H1 (cell line): ENCODE data around the gene EFCAB6. TPM values are rescaled to one million over a fixed set of nuclear protein-coding genes. Genes with fewer than 3 reads are reported as not detected.

ENCODE experiments used
- CBX5 ChIP-seq: fragments of 300-800, 300-1000 bp; sonication (generic); IDR thresholded peaks from 2 replicates; pipeline ENCODE4 v1.7.1; 2016; ENCODE audit warnings: antibody characterized with exemption, low read length, low read depth
- EZH2 ChIP-seq: fragments of 200-600 bp; sonication (generic); IDR thresholded peaks from 2 replicates; pipeline ENCODE4 v1.7.1; 2012; ENCODE audit warnings: low read depth, mild to moderate bottlenecking, moderate library complexity, low read length, inconsistent platforms; ENCODE audit not compliant: severe bottlenecking
- GTF2F1 ChIP-seq: IDR thresholded peaks from 2 replicates; pipeline ENCODE4 v1.6.1; 2012; ENCODE audit warnings: low read depth, low read length, improper control_type of control experiment, borderline replicate concordance
- NANOG ChIP-seq: IDR thresholded peaks from 2 replicates; pipeline ENCODE4 v1.6.1; 2011; ENCODE audit warnings: low read length, low read depth, mild to moderate bottlenecking, inconsistent platforms; ENCODE audit not compliant: insufficient read depth, poor library complexity, severe bottlenecking
- RXRA ChIP-seq: IDR thresholded peaks from 2 replicates; pipeline ENCODE4 v1.6.1; 2011; ENCODE audit warnings: low read depth, mild to moderate bottlenecking, low read length, moderate library complexity; ENCODE audit not compliant: insufficient read depth
- SIRT6 ChIP-seq: IDR thresholded peaks from one replicate; pipeline ENCODE4 v1.7.1; 2012; ENCODE audit warnings: low read length, inconsistent platforms
- TBP ChIP-seq: IDR thresholded peaks from 2 replicates; pipeline ENCODE4 v1.6.1; 2011; ENCODE audit warnings: low read depth, low read length, improper control_type of control experiment
- YY1 ChIP-seq: IDR thresholded peaks from 2 replicates; pipeline ENCODE4 v1.6.1; 2011; ENCODE audit warnings: low read depth, mild to moderate bottlenecking, low read length
- polyA plus RNA-seq, 7 experiments: library from polyadenylated mRNA; depleted of rRNA in 3 of 7; stranded (reverse) in 5 of 7; unstranded in 2 of 7; fragments of >200 nt in 5 of 7; fragments of 200-250 nt in 2 of 7; gene quantifications; 1 replicate in 5 of 7; 2 replicates in 1 of 7; 4 replicates in 1 of 7; pipeline versions ENCODE4 v1.2.1 to v1.2.3, GENCODE V29; 2011 to 2013; ENCODE audit warnings: missing spikeins in 2 of 7, mixed read lengths in 2 of 7
- total RNA-seq: library from RNA; stranded (reverse); fragmentation: NEBNext Ultra II Directional; extraction: Animal tissue kit (Norgen Biotek cat#: 25700); gene quantifications from 2 replicates; pipeline ENCODE4 v1.2.1, GENCODE V29; 2021

Gene EFCAB6
- total and polyA plus RNA-seq, 2 of the 8 experiments (the other 6 are each of a cell fraction or from before 2014, with no cell fraction given) = 0.32 to 1.7 TPM

DNA sequence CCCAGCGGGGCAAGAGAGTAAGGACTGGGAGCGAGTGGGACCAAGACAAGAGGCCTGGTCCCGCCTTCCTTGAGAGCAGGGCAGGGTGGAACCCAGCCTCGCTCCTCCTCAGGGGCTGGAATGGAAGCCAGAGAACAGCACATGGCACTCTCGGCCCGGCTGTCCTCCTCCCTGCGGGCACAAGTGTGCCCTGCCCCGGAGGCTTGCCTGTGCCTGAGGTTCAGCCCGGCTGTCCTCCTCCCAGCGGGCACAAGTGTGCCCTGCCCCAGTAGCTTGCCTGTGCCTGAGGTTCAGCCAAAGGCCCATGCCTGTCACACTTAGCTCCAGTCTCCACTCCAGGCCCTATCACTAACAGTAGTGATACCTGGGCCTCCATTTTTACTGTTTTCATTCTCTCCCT is 26.1 kb upstream of the EFCAB6 start (continued):
- TF ChIP-seq RXRA (no peak), GTF2F1 (no peak), SIRT6 (no peak), EZH2 (no peak), CBX5 (no peak), TBP (no peak), YY1 (no peak), NANOG (no peak)
